Cardiac fibroblast (primary cell): Measurements from ENCODE around the gene THPO.

ENCODE experiments used
- DNase-seq, 2 donors: peaks; one replicate each; pipeline versions ENCODE4 v3.0.0 to v3.0.0-alpha.2; 2010; ENCODE audit warnings: low read depth in 2 of 2
- H3K4me3 ChIP-seq, 2 donors: replicated peaks in 1 of 2; 1 replicate in 1 of 2; 2 replicates in 1 of 2; pipeline ENCODE4 v1.5.1; 2011; ENCODE audit warnings: low read depth in 2 of 2, low read length in 2 of 2, mild to moderate bottlenecking in 2 of 2, moderate library complexity in 1 of 2
- CTCF ChIP-seq: IDR thresholded peaks from one replicate; pipeline ENCODE4 v1.5.1; 2011; ENCODE audit warnings: low read depth, mild to moderate bottlenecking, low read length, inconsistent platforms

THPO gene

GRCh38 chr3:184377882-184378445 lies at the start of gene THPO:
Gene THPO, minus strand, starts transcription at chr3:184378207. Its CDS starts 1,948 bp downstream, at chr3:184376259.
- no peak within 1 kb of the TSS for H3K4me3 ChIP-seq
- TF ChIP-seq CTCF, result no peak
- DNase-seq, result no peak

- H3K4me3 ChIP-seq, result no peak overlapping the region
- no peak for TF ChIP-seq CTCF
- DNase-seq, result peak in 1 of 2 donors; percentile 22
These were observed 48.7 kb upstream of the THPO start for GRCh38 chr3:184426691-184427141.

- no peak overlapping the region for H3K4me3 ChIP-seq
These were observed 45.6 kb upstream of the THPO start for GRCh38 chr3:184423561-184423960.

GRCh38 chr3:184419171-184419570 lies 41.2 kb upstream of the THPO start:
- DNase-seq, result no peak
- TF ChIP-seq CTCF, result no peak
- H3K4me3 ChIP-seq, result no peak overlapping the region

More at GRCh38 chr3:184423561-184423960, 45.6 kb upstream of the THPO start:
- no peak for DNase-seq
- TF ChIP-seq CTCF, result no peak

GRCh38 chr3:184417619-184418327 lies 39.8 kb upstream of the THPO start:
- peak; percentile 99 for TF ChIP-seq CTCF
- peak; percentile 71 to 73 for DNase-seq
- no peak overlapping the region for H3K4me3 ChIP-seq

- no peak for DNase-seq
- TF ChIP-seq CTCF, result no peak
- H3K4me3 ChIP-seq, result no peak overlapping the region
These were observed 37.1 kb upstream of the THPO start for GRCh38 chr3:184415203-184415490.
